ENCODE measurements around the gene IGF1R.

Gene IGF1R

GRCh38 chr15:98708037-98708590 lies 59.8 kb downstream of the IGF1R start:
- DNase-seq = no peak

- DNase-seq = no peak
Observed at GRCh38 chr15:98711810-98712209, 63.5 kb downstream of the IGF1R start.

GRCh38 chr15:98712845-98713584 lies 64.7 kb downstream of the IGF1R start:
- DNase-seq = no peak

- DNase-seq = peak in 1 of 2 donors; percentile 11
Observed at GRCh38 chr15:98713585-98714001, 65.3 kb downstream of the IGF1R start.

GRCh38 chr15:98714922-98715321 lies 66.6 kb downstream of the IGF1R start:
- no peak for DNase-seq

GRCh38 chr15:98715401-98715800 lies 67.1 kb downstream of the IGF1R start:
- DNase-seq = no peak

- DNase-seq = no peak
Observed at GRCh38 chr15:98715890-98716443, 67.6 kb downstream of the IGF1R start.

- DNase-seq = no peak
Observed at GRCh38 chr15:98717371-98717770, 69.0 kb downstream of the IGF1R start.

GRCh38 chr15:98717942-98718341 lies 69.6 kb downstream of the IGF1R start:
- DNase-seq = no peak

- DNase-seq = no peak
Observed at GRCh38 chr15:98718426-98719136, 70.2 kb downstream of the IGF1R start.

- no peak for DNase-seq
Observed at GRCh38 chr15:98719137-98719740, 70.9 kb downstream of the IGF1R start.

GRCh38 chr15:98720031-98720430 lies 71.7 kb downstream of the IGF1R start:
- DNase-seq = no peak

GRCh38 chr15:98720577-98721565 lies 72.5 kb downstream of the IGF1R start:
- DNase-seq = no peak

GRCh38 chr15:98722209-98722608 lies 73.9 kb downstream of the IGF1R start:
- DNase-seq = no peak

- no peak for DNase-seq
Observed at GRCh38 chr15:98722645-98723044, 74.3 kb downstream of the IGF1R start.

- no peak for DNase-seq
Observed at GRCh38 chr15:98723195-98723594, 74.9 kb downstream of the IGF1R start.

- DNase-seq = no peak
Observed at GRCh38 chr15:98724048-98724447, 75.7 kb downstream of the IGF1R start.

GRCh38 chr15:98724494-98724893 lies 76.2 kb downstream of the IGF1R start:
- no peak for DNase-seq

GRCh38 chr15:98725874-98726273 lies 77.5 kb downstream of the IGF1R start:
- no peak for DNase-seq

- no peak for DNase-seq
Observed at GRCh38 chr15:98727115-98728040, 79.0 kb downstream of the IGF1R start.

All from CD4-positive, alpha-beta T cell treated with Interferon alpha-2 for 1 hour (primary cell).